B cell (primary cell): ENCODE data around the gene SLC16A2.

Source experiments
- EZH2 ChIP-seq: IDR thresholded peaks from 2 replicates; pipeline ENCODE4 v1.6.1; 2012; ENCODE audit warnings: borderline replicate concordance, low read depth, mild to moderate bottlenecking, moderate library complexity, low read length; ENCODE audit not compliant: insufficient read depth, poor library complexity, severe bottlenecking
- TF ChIP-seq, protein P1 (sequence below): fragments of 200-600 bp; IDR thresholded peaks from one replicate; pipeline ENCODE4 v1.8.0; 2022; ENCODE audit warnings: antibody characterized with exemption, mild to moderate bottlenecking

DNA sequence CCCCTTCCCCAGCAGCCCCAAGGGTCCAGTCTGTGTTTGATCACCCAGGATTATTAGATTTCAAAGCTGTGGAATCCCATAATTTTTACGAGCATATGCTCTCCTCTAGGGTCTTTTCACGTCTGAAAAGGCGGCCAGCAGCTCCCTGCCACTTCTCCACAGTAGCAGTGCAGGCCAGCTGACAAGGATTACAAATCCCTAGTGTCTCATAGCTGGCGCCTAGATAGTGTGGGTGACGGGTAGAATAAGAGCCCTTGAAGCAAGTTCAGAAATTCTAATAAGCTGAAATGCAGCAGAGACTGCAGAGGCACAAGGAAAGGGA, 113.8 kb downstream of the SLC16A2 start:
- TF ChIP-seq, protein P1, sequence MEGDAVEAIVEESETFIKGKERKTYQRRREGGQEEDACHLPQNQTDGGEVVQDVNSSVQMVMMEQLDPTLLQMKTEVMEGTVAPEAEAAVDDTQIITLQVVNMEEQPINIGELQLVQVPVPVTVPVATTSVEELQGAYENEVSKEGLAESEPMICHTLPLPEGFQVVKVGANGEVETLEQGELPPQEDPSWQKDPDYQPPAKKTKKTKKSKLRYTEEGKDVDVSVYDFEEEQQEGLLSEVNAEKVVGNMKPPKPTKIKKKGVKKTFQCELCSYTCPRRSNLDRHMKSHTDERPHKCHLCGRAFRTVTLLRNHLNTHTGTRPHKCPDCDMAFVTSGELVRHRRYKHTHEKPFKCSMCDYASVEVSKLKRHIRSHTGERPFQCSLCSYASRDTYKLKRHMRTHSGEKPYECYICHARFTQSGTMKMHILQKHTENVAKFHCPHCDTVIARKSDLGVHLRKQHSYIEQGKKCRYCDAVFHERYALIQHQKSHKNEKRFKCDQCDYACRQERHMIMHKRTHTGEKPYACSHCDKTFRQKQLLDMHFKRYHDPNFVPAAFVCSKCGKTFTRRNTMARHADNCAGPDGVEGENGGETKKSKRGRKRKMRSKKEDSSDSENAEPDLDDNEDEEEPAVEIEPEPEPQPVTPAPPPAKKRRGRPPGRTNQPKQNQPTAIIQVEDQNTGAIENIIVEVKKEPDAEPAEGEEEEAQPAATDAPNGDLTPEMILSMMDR, result no peak
- TF ChIP-seq EZH2, result no peak
